GM21528 (cell line): Measurements from ENCODE around the gene CXorf58.
"Not testable (repeated sequence)": the region's sequence is repeated elsewhere in the genome, so short reads cannot be mapped to it uniquely, and the experiment has no call there.

Experiments used
- ATAC-seq: cut with Tn5 transposase; IDR thresholded peaks from one replicate; pipeline ENCODE4 v1.9.1; 2021; ENCODE audit warnings: mild to moderate bottlenecking, moderate library complexity; ENCODE audit not compliant: unreplicated experiment, low FRiP score

The CXorf58 gene

GRCh38 chrX:23945206-23945605 lies 37.4 kb downstream of the CXorf58 start:
- no peak for ATAC-seq

GRCh38 chrX:23952391-23952790 lies 44.6 kb downstream of the CXorf58 start:
- ATAC-seq: no peak

GRCh38 chrX:23952984-23953907 lies 45.4 kb downstream of the CXorf58 start:
- ATAC-seq: peak; percentile 92

- no peak for ATAC-seq
Measured at GRCh38 chrX:23953908-23954269, 46.1 kb downstream of the CXorf58 start.

DNA sequence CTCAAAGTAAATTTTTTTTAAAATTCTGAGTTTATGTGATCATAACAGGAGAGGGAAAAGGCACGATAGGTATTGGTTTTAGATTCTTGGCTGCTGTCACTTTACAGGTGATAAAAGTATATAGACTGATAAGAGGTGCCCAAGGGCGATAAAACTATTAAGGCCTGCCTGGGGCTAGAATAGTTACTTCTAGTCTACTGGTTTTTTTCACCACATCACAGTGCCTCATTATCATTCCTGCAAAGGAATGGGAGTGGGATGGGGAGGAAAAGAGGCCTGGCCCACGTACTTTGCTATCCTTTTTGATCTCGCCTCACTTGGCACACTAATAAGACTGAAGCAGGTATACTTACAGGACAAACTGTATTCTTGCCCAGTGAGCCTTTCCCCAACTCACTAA lies 46.6 kb downstream of the CXorf58 start:
- no peak for ATAC-seq

DNA sequence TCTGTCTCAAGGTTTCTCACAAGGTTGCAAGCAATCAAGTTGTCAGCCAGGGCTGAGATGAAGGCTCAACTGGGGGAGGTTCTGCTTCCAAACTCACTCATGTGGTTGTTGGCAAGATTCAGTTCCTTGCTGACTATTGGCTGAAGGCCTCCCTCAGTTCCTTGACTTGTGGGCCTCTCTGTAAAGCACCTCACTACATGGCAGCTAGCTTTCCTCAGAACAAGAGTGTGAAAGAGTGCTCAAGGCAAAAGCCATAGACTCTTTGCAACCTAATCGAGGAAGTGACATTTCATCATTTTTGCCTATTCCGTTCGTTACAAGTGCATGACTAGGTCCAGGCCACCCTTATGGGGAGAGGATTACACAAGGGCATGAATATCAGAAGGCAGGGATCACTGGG lies 52.0 kb downstream of the CXorf58 start:
- ATAC-seq: no peak

GRCh38 chrX:23964191-23964590 lies 56.4 kb downstream of the CXorf58 start:
- no peak for ATAC-seq

GRCh38 chrX:23965630-23966029 lies 57.8 kb downstream of the CXorf58 start:
- ATAC-seq: not testable (repeated sequence)

- ATAC-seq: no peak
Measured at GRCh38 chrX:23978491-23978890, 70.7 kb downstream of the CXorf58 start.

DNA sequence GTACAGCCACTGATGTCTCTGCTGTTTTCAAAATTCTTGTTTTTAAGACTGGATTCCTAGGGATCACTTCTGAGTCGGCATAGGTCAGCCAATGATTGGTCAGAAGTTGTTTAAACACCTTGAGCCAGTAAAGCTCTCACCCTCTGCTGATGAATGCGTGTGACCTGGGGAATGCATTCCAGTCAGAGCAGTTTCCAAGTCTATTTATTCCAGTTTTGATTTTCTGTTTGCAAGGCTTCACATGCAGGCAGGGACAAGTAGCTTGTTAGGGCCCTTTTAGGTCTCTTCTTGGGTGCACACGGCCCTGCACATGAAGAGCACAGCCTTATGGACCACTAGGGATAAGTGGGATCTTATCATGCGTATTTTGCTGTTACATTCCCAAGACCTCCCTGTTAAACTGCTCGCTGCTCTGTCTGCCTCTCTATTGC lies 72.2 kb downstream of the CXorf58 start:
- ATAC-seq: no peak

GRCh38 chrX:23981222-23981621 lies 73.4 kb downstream of the CXorf58 start:
- ATAC-seq: no peak

DNA sequence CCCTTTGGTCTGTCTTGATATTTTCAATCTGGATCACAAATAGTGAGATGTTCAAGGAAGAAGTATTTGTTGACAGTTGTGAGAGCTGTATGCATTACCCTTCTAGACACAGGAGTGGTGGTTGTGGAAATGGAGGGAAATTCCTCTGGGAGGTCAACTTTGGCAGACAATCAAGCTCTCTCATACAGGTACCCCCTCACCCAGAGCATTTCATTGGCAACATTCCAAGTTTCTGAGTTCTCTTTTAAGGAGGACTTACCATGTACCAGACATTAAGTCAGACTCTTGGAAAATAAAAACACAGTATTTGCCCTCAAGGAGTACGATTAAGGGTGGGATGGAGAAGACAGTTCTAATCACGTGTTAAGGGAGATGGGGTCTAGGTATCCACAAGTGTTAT lies 73.9 kb downstream of the CXorf58 start:
- no peak for ATAC-seq

DNA sequence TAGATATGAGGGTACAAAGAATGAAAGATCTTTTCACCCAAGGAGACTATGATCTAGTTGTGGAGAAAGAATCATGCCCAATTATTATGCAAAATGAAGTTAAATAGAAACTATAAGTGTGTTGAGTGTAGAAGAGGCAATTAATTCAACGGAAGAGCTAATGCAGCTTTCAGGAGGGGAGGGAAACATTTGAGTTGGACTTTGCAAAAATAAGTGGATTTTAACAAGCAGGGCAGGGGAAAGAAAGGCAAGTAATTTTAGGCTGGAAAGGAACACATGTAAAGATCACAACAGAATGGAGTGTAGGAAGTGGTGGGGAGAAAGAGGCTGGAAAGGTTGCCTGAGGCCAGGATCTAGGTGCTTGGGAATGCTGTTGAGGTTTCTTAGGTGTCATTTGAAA lies 75.1 kb downstream of the CXorf58 start:
- no peak for ATAC-seq
